Stimulated activated CD8-positive, alpha-beta memory T cell treated with anti-CD3 and anti-CD28 coated beads, Interleukin-12 subunit alpha, Interleukin-12 subunit beta, amount 100 ng/mL, for 24 hours (primary cell): ENCODE measurements around the gene COL1A1.
A peak's percentile ranks its signal among the peaks of the same experiment; 100 is the strongest.

Experiments
- DNase-seq: peaks from one replicate; pipeline ENCODE4 v3.0.0-alpha.2; 2020; ENCODE audit errors: extremely low read depth

The COL1A1 gene

DNA sequence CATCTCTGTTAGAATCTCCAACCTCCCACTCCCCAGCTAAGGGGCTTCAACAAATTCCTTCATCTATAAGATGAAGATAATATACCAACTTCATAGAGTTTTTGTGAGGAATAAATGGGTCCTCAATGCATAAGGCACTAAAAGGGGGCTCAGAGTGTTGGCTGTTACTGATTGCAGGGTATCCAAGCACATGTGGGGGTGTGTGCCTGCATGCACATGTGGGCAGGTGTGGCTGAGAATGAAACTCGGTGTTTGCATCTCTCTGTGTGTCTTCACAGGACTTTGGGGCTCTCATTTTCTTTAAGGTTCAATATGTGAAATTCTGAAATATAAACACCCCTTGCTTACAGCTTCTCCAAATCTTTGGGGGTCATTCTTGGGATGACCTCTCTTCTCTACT is 46.8 kb downstream of the COL1A1 start:
- no peak for DNase-seq

DNA sequence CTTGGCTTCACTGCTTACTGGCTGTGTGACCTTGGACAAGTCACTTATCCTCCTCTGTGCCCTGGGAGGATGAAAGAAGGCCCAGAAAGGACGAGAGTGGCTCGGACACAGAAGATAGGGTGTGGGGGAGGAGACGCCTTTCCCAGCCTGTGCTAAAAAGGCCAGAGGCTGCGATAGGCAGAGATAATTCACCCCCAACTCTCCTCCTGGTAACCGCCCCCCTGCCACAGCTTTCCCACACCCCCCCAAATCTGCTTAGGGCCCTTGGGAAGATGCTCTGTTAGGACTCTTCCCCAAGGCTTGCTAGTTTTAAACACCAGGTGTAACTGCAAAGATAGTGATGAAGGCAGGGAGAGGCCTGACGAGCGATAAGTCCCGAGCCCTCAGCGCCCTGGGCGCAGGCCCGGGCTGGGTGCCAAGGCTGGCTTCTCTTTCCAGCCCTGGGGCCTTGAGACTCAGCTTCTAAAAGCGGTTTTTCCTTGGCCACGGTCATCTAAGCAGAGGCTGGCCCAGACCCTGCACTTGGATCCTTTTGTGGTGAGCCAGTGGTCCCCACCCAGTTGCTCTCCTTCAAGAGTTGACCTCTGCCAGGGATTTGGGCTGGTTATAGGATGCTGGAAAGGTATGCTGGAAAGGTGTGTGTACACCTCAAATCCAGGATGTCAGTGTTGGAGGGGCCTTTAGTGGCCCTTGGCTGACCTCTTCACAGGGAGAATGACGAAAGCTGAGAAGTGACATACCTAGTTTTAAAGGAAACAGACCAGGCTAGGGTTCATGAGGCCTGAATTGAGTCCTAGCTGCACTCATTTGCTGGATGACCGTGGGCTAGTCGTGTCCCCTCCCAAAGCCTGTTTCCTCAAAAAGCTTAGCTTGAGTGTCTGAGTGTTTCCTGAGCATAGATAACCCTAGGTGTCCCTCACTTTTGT is 47.5 kb downstream of the COL1A1 start:
- no peak for DNase-seq

DNA sequence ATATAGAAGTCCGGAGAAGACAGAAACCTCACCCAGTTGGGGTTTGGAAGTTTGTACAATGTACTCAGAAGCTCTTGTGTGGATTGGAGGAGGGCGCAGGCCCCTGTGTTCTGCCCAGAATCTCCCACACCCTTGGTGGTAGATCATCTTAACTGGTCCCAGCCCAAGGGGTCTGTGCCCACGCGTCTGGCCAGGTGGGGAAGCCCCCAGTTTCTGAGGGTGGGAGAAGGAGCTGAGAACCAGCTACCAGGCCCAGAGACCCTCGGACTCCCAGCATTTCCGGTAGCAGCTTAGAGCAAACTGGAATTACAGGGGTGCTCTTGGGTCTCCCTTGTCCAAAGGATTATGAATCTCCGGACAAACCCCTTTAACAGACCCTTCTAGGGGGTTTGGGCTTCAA is 48.7 kb downstream of the COL1A1 start:
- DNase-seq: no peak

DNA sequence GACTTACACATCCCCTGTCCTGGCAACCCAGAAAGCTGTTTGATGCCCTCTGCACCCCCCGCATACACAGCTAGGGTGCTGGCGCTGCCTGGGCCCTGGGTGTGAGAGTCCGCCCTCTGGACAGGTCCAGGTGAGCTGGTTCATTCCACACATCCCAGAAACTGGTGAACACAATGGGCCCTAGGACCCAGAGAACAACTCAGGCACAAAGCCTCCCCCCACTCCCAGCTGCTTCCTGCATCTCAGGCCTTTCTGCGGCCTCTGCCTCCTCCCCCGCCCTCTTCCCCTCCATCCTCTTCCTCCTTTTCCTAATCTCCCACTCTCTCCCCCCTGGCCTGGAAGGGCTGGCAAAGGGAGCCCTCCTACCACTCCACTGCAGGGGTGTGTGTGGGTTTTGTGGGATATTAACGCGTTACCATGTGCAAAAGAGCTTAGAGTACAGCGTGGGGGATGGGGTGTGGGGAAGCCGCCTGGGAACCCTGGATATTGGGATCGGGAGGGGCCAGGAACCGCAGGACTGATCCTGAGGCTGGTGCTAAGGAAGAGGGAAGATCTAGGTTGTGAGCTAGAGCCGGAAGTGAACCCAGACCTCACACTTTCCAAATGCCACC is 49.4 kb downstream of the COL1A1 start:
- no peak for DNase-seq

DNA sequence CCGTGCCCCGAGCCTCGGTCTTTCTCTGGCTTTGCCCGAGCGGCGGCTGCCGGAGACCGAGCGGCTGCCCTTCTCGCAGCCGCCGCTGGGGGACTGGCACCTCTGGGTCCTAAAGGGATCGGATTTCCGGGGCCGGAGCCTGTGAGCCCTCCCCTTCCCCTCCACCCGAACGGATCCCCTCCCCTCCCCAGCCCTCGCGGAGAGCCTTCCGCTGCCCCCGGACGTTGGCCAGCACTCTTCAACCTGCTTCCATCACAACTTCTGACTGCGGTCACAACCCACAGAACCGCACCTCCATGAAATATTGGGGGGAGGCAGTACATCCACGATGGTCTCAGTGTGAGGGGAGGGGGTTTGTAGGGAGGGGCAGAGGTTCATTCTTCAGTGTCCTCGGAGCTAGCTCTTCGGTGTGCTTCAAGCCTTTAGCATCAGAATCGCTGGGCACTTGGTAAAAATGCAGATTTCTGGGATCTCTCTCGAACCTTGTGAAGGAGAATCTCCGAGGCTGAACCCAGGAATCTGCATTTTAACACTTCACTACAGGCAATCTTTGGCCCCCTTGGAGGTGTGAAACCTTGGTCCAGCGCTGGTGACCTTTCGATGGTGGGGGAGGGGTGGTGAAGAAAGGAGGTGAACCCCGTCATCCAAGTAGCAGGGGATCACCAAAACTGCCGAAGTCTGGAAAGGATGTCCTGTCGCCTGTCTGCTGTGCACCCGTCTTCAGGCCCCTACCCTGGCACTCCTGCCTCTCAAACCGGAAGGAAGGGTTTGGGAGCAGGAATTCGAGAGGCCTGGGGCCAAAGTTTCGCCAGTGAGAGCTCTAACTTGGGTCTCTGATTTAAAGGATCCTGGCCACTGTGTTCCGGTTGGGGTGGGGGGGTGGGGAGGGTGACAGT is 50.1 kb downstream of the COL1A1 start:
- peak; percentile 66 for DNase-seq

DNA sequence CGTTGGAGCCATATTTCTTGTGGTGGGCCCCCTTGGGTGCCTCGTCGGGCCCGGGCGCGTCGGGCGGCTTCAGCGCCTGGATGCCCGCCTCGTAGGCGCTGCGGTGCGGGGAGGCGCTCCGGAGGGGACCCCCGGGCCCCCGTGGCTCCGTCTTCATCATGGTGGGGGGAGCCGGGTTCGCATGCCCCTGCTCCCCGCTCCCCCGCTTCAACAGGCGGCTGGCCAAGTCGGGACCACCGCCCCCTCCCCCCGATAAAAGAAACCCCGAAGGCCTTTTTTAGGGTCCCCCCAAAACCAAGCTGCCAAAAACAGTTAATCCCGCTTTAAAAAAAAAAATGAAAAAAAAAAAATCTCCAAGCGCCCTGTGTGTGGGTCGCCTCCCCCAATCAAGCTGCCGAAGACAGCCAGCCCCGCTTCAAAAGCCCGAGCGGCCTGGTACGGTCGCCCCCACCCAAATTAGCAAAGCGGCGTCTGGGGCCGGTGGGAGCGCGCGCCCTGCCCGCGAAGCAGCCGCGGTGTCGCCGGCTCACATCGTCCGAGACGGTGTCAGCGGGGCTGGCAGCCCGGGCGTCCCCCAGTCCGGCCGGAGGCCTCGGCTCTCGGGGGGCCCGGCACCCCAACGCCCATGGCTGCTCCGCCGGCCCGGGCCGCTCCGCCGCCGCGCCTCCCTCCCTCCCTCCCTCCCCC is 50.9 kb downstream of the COL1A1 start, which contains the start of gene PPP1R9B:
TSS of gene PPP1R9B (minus strand) at position 324 of the 687 bp plus-strand sequence. CDS start at position 160, 164 bp downstream.
- no peak for DNase-seq

DNA sequence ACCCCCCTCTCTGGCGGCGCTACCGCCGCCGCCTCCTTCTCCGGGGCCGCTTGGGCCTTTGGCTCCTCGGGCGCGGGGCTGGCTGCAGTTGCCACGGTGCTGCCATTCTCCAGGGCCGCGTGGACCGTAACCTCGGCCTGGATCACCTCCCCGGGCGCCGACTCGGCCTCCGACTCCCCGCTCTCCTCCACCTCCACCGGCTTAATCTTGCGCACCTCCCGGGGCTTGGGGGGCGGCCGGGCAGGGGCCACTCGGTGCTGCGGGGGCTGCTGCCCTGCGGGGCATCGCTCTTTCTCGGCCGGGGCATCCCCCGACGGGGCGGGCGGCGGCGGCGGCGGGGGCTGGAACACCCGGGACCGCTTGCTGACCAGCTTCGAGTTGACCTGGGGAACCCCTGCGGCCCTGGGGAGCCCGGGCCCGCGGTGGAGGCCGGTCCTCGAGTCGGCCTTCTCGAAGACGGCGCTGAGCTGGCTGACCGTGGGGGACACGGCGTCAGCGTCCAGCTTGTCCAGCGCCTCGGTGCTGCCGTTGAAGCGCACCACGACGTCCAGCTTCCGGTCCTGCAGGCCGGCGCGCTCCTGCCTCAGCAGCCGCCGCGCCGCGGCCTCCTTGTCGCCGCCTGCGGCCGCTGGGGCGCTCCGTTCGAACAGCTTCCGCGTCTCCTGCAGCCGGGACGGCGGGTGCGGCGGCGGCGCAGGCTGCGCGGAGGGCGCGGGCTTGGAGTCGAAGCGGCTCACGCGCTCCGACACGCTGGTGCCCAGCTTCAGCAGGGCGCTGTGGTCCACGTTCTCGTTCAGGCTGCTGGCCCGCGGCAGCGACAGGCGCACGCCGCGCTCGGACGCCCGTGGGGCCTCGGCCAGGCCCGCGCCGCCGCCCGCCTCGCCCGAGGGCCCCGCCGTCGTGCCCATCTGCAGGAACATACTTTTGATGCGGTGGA is 51.7 kb downstream of the COL1A1 start:
- DNase-seq: no peak

DNA sequence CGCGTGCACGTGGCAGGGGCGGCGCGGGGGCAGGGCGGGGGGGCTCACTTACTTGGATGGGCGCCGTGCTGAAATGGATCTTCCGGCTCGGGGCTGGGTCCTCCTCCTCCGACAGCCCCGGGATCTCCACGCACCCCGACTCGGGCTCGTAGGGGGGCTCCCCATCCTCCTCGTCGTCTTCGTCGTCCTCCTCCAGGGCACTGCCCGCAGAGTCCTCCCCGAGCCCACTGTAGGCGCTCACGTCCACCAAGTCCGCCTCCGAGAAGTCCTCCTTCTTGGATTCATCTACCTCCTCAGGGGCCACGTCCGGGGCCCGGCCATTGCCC is 52.4 kb downstream of the COL1A1 start:
- no peak for DNase-seq

DNA sequence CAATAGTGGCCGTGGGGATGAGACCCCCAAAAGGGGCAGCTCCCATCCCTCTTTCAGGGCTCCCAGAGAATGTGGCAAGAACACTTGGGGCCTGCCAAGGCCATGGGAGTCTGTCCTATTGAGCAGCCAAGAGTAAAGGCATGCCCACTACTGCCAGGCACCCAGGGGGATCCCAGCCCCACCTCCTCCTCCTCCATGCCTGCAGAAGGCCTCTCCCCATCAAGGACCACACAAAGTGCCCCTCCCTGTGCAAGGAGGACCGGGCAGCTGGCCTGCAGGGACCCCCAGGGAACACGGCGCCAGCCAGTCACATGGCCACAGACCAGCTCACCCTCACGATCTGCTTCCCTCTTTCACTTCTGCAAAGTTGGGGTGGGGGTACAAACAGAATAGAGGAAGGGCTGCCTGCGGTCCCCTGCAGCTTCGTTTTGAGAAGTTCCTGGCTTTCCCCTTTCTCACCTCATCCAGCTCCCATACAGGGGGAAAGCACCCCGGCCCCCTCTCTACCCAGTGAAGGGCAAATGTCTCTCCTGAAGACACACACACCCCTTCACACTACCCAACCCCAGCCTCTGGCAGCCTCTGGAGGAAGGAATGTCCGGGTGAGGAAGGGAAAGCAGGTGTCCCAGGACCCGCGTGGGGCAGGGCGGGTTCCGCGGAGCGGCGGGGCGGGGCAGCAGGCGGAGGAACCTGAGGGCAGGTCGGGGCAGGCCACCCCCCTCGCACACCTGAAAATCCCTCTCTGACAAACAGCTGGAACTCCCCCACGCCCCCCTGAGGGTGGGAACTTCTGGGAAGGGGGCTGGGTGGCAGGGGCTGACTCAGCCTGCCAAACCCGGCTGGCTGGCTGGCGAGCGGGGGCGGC is 53.0 kb downstream of the COL1A1 start:
- DNase-seq: peak; percentile 61

DNA sequence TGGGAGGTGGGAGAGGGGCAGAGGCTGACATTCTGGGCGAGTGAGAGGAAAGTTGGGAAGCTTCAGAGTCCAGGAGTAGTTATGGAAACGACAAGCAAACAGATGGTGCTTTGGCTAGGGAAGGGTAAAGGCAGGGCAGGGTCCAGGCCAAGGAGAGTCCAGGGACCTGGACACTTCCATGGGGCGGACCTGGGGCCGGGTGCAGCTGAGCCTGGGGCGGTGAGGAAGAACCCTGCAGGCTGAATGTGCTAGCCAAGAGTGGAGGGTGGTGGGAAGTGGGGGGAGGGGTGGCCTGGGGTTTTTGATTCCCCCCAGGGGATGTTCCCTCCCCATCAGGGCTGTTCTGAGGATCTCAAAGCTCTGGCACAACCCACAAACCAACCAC is 53.6 kb downstream of the COL1A1 start:
- DNase-seq: no peak

DNA sequence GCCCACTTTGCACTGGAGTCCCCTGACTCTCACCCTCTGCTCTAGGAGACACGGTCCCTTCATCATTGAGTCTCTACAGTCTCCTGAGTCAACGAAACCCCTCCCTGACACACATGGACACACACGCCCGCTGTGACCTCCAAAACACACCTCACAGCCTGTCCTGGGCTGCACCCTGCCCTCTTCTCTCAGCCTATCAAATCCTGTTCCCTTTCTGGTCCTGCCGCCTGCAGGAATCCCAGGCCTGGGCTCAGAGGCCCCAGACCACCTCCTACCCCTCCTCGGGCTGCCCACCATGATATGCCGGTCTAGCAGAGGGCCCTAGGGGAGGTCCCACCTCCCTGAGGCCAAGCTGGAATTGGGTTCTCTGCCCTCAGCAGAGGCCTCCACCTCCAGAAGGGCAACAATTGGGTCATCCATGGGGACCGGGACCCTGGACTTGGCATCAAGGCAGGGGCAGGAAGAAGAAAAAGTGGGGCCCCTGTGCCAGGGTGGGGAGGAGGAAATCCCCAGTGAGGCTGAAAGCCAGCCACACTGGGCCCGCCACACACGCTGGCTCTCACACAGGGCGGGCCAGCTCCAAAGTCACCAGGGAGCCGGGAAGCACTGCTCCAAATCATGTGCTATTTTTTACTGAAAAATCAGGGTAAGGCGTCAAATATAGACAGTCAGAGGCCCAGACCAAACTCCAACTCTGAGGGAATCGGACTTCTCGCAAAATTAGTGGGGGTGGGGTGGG is 54.3 kb downstream of the COL1A1 start:
- DNase-seq: no peak

DNA sequence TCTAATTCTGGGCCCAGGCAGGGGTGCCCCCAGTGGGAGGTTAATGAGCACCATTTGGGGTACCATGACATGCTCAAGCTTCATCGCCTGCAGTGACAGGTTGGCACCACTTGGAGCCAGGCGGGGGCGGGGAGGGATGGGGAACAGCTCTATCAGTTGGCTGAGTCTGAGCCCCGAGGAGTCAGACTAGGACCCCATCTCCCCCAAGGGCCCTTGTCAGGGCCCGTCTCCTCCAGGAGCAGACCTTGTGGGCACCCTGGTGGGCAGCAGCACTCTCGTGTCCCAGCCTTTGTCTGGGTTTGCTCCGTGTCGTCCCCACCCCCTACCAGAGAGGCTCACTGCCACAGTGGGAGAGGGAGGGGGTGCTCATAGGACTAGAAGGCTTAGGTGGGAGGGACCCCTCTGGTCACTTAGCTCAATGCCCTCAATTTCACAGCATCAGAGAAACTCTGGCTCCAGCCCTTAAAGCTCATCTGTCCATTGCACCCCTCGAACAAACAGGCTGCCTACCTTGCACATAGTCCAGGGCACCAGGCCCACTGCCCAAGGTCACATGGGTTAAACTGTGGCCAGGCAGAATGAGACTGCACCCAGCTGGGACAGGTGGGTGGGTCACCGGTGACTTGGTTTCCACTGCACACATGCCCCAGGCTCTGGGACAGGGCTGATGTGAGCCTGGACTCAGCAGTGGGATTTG is 55.1 kb downstream of the COL1A1 start:
- DNase-seq: no peak

DNA sequence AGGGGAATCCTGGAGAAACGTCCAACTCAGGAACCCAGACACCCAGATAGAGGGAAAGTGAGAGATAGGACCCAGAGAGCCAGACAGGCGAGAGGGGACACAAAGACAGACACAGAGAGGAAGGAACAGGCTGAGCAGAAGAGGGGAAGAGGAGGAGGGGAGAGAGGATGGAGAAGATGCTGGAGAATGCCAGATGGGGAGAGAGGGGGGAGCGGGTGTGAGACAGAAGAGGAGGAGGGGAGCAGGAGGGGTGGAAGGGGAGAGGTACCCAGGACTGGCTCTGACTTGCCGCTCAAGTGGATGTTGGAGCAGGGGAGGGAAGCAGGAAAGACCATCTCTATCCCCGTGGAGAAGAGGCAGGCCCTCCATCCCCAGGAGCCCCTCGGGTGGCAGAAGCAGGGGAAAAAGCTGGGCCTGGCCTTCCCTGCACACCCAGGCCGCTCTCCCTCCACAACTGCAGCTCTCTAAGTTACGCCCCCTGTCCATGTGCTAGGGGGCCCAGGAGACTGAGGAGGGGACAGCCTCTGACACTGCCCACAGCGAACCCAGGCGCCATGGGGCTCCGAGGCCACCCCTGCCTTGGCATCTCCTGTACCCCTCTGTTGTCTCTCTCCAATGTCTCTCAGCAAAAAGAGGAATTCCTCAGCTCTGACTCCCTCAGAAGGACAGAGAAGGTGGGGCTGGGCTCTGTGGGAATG is 55.8 kb downstream of the COL1A1 start:
- no peak for DNase-seq

DNA sequence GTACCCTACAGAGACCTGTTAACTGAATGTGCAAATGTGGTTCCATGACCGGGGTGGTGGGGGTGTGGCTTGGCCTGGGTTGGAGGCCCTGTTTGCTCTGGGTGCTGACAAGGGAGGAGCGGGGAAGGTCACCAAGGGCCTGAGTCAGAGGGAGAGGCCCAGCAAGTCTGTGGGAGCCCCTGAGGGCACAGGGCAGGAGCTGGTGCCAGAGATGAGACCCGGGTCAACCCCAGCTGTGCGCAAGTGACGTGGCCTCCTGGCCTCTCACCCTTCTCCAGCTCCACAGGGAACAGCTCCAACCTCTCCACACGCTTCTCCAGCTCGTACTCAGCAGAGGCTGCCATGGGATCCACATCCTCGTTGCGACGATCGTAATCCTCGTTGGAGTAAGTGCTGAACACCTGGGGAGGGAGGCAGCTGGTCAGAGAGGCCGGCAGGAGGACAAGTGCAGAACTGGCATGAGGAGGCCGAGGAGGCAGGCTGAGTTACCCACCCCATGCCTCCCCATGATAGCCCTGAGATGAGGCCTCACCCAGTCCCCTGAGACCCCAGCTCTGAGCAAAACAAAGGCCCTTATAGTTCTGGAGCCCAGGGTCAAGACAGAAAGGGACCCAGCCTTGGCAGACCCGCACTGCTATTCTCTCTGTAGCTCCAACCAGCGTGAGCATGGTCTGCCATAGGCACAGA is 56.4 kb downstream of the COL1A1 start:
- DNase-seq: no peak

DNA sequence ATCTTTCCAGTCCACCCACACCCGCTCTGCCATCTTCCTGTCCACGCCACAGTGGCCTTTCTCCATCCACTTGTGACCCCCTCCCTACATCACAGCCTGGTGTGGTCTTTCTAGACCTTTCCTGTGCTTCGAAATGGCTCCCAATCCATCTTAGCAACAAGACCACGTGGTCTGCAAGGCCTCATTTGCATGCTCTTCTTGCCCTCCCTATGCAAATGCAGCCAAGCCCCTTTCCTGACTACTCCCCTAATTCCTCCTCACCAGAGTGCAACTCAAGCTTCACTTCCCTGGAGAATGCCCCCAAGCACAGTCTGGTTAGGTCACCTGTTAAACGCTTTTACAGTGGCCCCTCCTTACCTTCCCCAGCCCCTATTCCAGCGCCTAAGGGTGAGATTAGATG is 57.1 kb downstream of the COL1A1 start:
- no peak for DNase-seq

DNA sequence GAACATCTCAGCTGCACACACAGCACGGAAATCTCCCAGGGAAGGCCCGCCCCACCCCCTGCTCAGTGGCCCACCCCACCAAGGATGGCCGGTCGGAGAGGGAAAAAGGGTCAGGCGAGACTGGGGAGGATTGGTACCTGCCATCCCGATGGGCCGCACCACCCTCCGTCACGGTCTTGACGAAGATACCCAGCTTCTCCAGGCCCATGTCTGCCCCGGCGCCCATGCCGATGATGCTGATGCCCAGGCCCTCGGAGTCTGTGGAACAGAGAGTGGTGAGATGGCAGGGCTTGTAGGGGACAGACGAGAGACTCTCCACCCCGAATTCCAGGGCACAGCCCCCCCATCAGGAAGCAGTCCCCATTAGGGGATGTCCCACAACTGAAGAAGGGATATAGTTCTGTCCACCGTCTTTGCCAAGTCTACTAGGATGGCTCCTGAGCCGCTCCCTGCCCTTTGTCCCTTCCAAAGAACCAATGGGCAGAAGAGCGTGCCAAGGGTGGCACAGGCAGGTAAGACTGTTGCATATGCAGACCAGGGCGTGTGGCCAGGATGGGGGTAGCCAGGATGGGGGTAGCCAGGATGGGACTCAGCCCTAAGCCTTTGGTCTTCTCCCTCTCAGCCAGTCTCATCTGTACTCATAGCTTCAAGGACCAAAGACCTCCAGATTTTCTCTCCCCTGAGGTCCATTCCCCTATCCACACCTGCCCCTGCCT is 57.8 kb downstream of the COL1A1 start:
- DNase-seq: no peak

DNA sequence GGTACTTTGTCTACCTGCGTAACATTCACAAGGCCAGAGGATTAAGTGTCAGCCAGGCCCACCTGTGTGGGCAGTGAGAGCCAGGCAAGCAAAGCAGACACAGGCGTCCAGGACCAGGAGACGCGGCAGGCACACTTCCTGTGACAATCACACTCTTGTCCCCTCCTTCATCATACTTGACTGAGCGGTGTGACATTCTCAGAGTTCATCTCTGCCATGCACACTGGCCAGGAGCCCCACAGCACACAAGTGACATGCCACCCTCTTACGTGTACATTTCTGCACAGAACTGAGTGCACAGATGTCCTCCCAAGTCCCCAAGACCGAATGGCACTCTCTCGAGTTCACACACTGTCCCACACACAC is 59.7 kb downstream of the COL1A1 start:
- no peak for DNase-seq
